Large intestine (tissue), 12 donors: ENCODE measurements around the gene ANKRD20A1. TPM values are rescaled to one million over a fixed set of nuclear protein-coding genes. Genes with fewer than 3 reads are reported as not detected.
"Not testable (repeated sequence)": the region's sequence is repeated elsewhere in the genome, so short reads cannot be mapped to it uniquely, and the experiment has no call there.

Experiments
- DNase-seq, 2 donors: peaks; one replicate each; pipeline versions ENCODE4 v3.0.0 to v3.0.0-alpha.2; 2013
- H3K27ac ChIP-seq: one replicate; pipeline ENCODE4 v1.5.1; 2013; ENCODE audit warnings: low read length
- H3K27me3 ChIP-seq: 2 replicates; pipeline ENCODE4 v1.6.1; 2013; ENCODE audit warnings: low read length; ENCODE audit not compliant: control insufficient read depth, insufficient read depth
- H3K36me3 ChIP-seq: 2 replicates; pipeline ENCODE4 v1.6.1; 2013; ENCODE audit warnings: low read length; ENCODE audit not compliant: control insufficient read depth, insufficient read depth
- H3K4me1 ChIP-seq: one replicate; pipeline ENCODE4 v1.6.1; 2013; ENCODE audit warnings: low read length; ENCODE audit not compliant: control insufficient read depth, insufficient read depth
- H3K4me3 ChIP-seq: one replicate; pipeline ENCODE4 v1.5.1; 2013; ENCODE audit warnings: low read length
- H3K9me3 ChIP-seq: one replicate; pipeline ENCODE4 v1.6.1; 2013; ENCODE audit warnings: mild to moderate bottlenecking, low read depth, low read length, moderate library complexity; ENCODE audit not compliant: control insufficient read depth
- WGBS: methylation state at CpG from one replicate; pipeline ENCODE4 v1.1.5; 2013; ENCODE audit warnings: low lambda C conversion rate; ENCODE audit not compliant: insufficient coverage; 5-methylcytosine and 5-hydroxymethylcytosine counted together
- long read RNA-seq, 11 donors: transcript quantifications; one replicate each; lab custom pipeline, GENCODE V29; 2026
- polyA plus RNA-seq: library from polyadenylated mRNA; unstranded; fragments of 120-200 nt; gene quantifications from one replicate; pipeline ENCODE4 v1.2.1, GENCODE V29; 2013

Gene ANKRD20A1
- 0.73 TPM for polyA plus RNA-seq
- long read RNA-seq, donor 1 = 0 reads
- long read RNA-seq, donor 2 = 0 reads
- long read RNA-seq, donor 3 = 0 reads
- long read RNA-seq, donor 4 = 0 reads
- long read RNA-seq, donor 5 = 0 reads
- long read RNA-seq, donor 6 = 0 reads
- long read RNA-seq, donor 7 = 0 reads
- long read RNA-seq, donor 8, partial matches to known transcripts = 0 of 1 reads
- long read RNA-seq, donor 8, other reads (novel, unspliced or antisense) = 0 of 1 reads
- long read RNA-seq, donor 9 = 0 reads
- long read RNA-seq, donor 10 = 0 reads
- long read RNA-seq, donor 11 = 0 reads

DNA sequence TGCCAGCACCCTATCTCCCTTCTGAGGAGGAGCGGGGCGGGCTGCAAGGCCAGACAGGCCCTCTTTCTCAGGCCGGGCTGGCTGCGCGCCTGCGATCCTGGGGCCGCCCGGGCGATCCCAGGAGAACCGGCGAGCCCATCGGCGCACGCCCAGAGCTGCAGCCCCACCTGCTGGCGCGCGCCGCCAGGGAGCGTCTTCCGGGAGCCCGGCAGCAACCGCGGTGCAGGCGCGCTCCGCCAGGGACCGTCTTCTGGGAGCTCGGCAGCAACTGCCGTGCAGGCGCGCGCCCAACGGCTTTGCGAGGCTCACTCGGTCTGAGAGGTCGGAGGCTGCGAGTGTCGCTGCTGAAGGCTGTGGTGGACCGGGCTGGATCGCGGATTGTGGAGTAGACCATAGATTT lies at the start of gene ANKRD20A1:
Gene ANKRD20A1, plus strand, starts transcription at position 61 of the 400 bp plus-strand sequence. CDS start 496 bp downstream, outside the sequence.
- not testable (repeated sequence) for H3K4me3 ChIP-seq, H3K27ac ChIP-seq, H3K36me3 ChIP-seq, H3K4me1 ChIP-seq, H3K9me3 ChIP-seq, H3K27me3 ChIP-seq
- WGBS = no CpG with 5 or more reads among the region's 41 CpGs
- DNase-seq = peak; percentile 26 to 33

DNA sequence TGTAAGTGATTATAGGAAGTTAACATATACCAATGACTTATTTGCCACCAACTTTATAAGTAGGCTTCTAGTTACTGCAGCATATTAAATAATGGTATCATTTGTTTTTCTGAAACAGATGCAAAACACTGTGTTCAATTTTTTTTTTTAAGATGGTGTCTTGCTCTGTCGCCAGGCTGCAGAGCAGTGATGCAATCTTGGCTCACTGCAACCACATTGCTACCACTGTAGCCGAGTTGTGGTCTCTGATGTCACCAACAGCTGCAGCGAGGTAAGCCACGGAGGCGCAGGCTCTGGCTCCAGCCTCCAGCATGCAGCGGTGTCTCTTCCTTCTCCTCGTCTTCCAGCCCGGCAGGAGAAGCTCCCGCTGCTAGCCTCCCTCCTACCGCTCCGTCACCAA lies 26.6 kb upstream of the ANKRD20A1 start:
- DNase-seq, H3K27ac ChIP-seq, H3K36me3 ChIP-seq, H3K9me3 ChIP-seq, H3K4me1 ChIP-seq, H3K4me3 ChIP-seq, H3K27me3 ChIP-seq: not testable (repeated sequence)
- no CpG with 5 or more reads among the region's 11 CpGs for WGBS
